Activated T-cell treated with anti-CD3 and anti-CD28 coated beads for 24 hours (primary cell): ENCODE measurements around the gene TOR4A.

Experiments
- DNase-seq: peaks from one replicate; pipeline ENCODE4 v3.0.0-alpha.2; 2020; ENCODE audit warnings: low read depth

Gene TOR4A

DNA sequence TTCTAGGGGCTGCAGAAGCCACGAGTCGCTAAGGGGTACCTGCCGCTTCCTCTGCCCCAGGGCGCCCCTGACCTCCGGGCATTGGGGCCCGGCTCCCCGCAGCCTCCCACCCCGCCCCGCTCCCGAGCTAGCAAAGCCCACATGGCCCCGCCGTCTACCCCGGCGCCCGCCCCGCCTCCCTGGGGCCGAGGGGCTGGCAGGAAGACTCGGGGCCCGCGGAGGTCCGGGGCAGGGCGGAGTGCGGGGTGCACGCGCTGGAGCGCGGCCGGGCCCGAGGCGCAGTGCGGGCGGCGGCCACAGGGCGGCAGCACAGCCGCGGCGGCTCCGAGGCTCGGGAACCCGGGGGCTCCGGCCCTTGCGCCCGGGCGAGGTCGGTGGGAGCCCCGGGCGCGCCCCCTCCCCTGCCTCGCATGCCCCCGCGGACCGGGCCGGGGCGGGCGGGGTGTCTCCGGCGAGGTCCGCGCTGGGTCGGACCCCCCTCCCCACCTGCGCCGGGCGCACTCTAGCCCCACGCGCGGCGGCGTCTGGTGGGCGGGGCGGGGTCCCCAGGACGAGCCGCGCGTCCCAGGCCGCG lies 17.8 kb downstream of the TOR4A start:
- peak; percentile 42 for DNase-seq

- DNase-seq: no peak
Measured at GRCh38 chr9:137295849-137296669, 18.5 kb downstream of the TOR4A start.

DNA sequence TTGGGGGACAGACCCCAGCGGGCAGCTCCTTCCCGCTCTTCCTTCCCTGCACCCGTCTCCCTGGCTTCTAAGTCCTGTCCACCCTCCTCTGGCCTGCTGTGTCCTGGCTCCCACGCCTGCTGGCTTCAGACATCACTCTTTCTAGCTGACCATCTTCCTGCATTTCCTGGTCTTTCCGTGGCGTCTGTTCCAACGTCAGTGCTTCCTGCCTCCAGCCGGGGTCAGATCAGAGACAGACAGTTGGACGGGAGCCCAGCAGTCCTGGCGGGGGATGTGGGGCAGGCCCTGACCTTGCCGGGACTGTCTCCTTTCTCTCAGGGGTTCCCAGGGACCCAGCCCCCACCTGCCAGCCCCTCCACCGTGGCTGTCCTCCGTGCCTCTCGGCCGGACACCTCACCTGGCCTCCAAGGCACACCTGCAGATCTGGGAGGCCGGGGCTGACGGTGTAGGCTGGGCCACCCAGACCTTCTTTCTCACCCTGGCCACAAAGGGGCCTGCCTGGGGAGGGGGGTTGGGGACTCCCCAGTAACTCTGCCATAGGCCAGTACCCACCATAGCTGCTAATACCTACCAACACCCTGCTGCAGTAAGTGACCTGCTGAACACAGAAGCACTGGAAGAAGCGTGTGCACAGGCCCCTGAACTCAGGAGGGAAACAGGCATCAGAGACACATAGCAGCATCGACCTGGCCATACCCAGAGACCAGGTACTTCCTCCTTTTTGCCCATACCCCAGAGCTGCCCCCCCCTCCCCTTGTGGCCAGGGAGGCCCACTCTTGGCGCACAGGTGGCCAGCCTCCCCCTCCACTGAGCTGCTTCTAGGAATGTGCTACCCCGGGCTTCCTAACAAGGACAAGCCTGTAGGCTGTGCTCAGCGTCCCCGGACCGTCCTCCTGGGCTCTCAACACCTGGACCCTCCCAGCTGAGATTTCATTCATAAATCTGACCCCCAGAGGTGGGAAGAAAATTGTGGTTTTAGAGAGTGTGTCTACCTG lies 19.4 kb downstream of the TOR4A start:
- DNase-seq: no peak

GRCh38 chr9:137297966-137298365 lies 20.4 kb downstream of the TOR4A start:
- no peak for DNase-seq

- no peak for DNase-seq
Measured at GRCh38 chr9:137298401-137299202, 21.1 kb downstream of the TOR4A start.

- DNase-seq: no peak
Measured at GRCh38 chr9:137299203-137299565, 21.7 kb downstream of the TOR4A start.

GRCh38 chr9:137299938-137300337 lies 22.4 kb downstream of the TOR4A start:
- DNase-seq: no peak

DNA sequence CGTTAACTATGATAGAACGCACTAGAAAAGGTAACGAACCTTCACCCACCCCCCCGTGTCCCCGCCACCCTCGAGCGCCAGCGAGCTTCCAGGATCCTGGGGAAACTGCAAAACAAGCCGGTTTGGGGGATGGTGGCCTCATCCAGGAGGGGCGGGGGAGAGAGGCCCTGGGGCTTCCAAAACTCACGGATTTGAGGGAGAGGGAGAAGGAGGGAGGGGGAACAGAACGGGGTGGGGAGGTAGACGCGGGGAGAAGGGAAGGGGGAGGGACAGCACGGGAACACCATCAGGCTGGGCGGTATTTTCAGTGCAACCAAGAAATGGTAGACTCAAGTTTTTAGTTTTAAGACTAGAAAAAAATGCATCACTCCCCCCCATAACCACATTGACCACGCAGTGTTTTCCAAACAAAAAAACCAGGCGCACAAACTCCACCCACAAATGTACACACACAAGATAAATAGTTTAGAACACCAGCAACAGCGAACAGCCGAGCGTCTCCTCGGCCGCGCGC lies 23.1 kb downstream of the TOR4A start:
- no peak for DNase-seq

- DNase-seq: no peak
Measured at GRCh38 chr9:137301081-137301947, 23.8 kb downstream of the TOR4A start.

- peak; percentile 85 for DNase-seq
Measured at GRCh38 chr9:137302118-137302448, 24.6 kb downstream of the TOR4A start, which contains the start of gene NRARP. Gene NRARP (minus strand): TSS chr9:137302271. CDS start chr9:137301928, 343 bp downstream.

GRCh38 chr9:137302449-137303150 lies 25.1 kb downstream of the TOR4A start:
- DNase-seq: no peak

DNA sequence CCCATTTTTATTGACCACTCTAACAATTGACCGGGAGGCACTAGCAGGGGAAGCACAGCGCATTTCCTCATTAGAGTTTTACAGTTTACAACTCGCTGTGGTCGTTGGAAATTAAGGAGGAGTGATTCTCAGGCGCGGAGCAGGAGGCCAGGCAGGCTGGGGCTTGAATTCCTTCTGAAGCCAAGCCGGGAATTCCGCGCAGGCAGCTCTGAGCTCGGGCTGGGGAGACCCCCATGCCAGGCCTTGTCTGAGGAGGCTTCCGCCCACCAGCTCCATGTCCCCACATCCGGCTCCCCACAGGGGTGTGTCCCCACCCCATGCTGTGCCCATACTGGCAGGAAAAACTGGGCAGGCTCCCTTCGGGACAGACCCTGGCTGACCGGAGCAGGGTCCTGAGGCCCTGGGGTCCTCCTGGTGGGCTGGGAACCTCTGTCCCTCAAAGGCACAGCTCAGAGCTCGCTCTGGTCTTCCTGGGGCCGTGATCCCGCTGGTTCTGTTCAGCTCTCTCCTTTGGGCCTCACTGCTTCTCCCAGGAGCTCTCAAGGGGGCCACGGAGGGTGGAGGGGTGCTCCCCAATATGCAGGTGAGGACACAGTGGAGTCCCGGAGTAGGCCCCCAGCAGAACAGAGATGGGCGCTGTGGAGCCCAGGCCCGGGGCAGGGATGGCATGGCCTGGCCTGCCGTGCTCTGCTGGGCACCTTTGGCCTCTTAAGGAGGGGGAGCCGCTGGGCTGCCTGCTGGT lies 25.8 kb downstream of the TOR4A start:
- no peak for DNase-seq

DNA sequence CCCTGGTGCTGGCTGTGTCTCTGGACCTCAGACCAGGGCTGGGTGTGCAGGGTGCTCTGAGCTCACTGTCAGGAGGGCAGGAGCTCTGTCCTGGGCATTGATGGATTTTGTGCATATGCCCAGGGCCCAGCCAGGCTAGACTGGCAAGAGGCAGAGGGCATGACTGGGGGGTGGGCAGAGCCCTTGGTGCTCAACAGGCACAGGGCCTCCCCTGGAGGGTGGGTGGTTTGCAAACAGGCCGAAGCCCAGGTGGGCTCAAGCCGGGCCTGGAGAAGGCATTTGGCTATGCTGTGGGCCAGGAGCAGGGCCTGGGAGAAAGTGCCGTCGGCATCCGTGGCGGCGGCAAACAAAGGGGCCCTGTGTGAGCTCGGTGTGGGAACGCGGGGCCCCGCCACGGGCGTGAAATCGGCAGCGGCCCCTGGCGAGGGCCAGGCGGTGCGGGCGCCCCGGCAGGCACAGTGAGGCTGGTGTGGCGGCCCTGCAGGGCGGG lies 26.4 kb downstream of the TOR4A start:
- DNase-seq: no peak

DNA sequence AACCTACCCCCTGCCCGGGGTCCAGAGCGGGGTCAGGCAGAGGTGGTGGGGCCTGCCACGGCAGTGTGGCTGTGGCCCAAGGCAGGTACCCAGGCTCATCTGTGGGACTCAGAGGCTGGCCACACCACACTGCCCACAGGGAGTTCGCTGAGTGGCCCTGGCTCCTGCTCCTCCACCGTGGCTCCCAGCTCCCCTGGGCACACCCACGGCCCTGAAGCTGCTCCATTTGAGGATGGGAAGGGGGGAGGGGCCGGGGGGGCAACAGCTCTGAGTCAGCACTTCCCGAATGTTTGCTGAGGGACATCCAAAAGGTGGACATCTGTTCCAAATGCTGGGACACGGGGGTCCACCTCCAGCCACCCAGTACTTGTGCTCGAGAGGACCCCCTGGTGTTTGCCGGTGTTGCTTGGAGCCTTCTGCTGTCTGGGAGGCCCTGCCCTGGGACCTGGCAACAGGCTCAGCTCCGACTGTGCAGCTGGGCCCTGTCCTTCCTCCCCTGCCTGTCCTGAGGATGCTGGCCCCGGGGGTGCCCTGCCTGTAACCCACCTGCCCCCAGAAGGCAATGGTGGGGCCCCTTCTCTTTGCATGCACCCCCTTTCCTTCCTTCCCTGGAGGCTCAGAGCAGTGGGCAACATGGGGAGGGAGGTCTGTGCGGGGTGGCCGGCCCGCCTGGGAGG lies 27.0 kb downstream of the TOR4A start:
- DNase-seq: no peak

DNA sequence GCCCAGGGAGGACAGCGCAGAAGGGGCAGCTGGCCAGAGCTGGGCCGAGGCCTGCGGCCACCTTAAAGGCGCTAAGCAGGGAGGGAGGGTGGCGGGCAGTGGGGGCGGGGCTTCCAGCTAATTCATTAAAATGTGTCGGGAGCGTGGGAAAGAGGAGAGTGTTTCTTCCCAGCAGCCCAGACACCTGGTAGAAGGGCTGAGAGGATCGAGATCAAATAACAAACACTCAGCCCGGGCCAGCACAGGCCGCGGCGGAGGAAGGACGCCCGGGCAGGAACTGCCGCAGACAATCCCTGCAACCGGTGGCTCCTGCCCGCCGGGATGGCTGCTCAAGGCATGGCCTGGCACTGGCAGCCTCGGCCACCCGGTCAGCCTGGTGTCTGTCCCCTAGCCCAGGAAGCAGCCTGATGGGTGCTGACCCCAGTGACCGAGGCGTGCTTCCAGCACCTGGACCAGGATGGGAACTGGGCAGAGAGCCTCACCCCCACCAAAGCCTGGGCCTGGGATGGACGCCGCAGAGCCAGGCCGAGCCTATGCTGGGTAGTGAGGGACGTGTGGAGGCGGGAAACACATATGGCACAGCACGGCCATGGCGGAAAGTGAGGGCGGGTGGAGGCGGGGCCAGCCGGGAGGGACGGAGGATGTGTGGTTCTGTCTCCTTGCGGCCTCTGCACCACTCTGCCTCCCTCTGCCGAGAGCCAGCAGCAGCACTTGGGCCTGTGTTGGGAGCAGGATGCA lies 27.7 kb downstream of the TOR4A start:
- DNase-seq: peak; percentile 44

DNA sequence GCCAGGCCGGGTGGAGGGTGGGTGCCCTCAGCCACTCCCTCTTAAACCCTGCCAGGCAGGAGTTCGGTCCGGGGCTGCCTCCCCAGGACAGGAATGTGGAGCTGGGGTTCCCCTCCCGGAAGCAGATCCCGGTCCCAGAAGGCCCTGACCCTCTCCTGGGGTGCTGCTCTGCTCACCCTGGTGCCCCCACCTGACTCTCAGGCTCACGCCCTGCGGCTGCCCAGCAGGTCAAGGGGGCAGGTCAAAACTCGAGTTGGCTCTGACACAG lies 28.2 kb downstream of the TOR4A start:
- DNase-seq: no peak

DNA sequence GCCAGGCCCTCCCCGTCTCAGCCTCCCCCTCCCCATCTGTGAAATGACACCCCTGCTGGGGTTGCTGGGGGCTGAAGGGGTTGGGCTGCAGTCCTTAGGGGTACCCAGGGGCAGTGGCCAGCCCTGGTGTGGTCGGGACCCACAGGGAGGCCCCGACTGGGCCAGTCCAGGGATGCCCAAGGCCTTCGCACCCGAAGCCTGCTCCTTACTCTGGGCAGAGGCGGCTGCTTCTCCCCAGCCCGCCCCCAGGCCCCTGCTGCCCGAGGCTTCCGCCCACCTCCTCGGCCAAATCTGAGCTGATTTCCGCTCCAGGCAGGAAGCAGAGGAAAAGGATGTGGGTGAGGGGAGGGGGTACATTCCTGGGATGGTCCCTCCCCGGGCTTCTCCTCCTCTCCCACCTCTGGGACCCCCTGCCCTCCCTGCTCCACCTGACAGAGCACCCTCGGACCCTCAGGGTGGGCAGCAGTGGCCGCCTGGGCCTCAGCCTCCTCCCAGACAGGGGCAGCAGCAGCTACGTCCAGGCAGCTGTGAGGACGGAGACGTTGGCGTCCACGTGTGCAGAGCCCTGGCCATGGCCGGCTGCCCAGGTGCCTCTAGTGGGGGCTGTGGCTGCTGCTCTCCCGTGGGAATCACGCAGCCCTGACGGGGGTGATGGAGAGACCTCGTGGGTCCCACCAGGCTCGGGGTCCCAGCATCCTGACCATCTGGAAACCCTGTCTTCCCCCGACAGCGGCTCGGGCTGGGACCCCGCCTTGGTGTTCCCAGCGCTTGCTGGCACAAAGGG lies 28.7 kb downstream of the TOR4A start:
- no peak for DNase-seq
